ENCODE data around the gene CHRND.

CHRND gene

DNA sequence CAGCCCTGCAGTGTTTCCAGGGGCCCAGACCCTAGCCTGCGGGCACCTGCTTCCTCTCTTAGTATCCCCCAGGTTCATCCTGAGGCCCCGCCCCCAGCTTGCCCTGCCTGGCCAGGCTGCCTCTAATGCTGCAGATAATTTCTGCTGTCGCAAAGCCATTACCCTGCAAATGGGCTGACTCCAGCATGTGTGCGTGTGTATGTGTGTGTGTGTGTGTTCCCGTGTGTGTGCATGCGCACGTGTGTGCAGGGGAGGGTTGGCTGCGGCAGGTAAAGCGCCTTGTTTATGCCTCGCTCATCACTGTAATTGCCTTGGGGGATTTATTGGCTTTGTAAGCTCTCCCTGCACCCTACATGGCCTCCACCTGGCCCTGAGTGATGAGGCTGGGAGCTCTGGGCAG, 13.4 kb upstream of the CHRND start:
- TF ChIP-seq, protein P1, sequence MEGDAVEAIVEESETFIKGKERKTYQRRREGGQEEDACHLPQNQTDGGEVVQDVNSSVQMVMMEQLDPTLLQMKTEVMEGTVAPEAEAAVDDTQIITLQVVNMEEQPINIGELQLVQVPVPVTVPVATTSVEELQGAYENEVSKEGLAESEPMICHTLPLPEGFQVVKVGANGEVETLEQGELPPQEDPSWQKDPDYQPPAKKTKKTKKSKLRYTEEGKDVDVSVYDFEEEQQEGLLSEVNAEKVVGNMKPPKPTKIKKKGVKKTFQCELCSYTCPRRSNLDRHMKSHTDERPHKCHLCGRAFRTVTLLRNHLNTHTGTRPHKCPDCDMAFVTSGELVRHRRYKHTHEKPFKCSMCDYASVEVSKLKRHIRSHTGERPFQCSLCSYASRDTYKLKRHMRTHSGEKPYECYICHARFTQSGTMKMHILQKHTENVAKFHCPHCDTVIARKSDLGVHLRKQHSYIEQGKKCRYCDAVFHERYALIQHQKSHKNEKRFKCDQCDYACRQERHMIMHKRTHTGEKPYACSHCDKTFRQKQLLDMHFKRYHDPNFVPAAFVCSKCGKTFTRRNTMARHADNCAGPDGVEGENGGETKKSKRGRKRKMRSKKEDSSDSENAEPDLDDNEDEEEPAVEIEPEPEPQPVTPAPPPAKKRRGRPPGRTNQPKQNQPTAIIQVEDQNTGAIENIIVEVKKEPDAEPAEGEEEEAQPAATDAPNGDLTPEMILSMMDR (IDR thresholded peaks at IDR 0.05): no peak

DNA sequence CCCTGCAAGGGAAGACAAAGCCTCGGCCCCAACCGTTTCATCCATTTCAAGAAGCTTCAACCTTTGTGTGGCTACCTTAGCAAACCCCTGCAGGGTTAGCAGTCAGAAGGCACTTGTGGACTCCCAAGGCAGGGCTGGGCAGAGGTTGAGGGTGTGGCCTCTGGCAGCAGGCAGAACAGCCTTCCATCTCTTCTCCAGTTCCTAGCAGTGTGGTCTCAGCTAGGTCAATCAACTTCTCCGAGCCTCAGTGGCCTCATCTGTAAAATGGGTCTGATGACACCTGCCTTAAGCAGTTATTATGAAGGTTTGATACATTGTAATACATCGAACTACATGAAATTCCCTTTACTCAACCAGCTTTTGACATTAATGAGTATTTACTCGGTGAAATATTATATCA, 12.6 kb upstream of the CHRND start:
- TF ChIP-seq, protein P1 (IDR thresholded peaks at IDR 0.05): no peak

DNA sequence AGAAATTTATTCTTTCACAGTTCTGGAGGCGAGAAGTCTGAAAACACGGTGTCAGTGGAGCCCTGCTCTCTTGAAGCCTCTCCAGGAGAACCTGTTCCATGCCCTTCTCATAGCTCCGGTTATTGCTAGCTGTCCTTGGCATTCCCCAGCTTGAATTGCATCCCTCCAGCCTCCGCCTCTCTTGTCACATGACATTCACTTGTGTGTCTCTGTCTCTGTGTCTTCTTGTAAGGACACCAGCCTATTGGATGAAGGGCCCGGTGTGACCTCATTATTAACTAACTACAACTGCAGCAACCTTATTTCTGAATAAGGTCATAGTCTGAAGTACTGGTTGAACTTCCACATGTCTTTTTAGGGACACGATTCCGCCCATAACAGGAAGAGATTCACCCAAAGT, 10.3 kb upstream of the CHRND start:
- TF ChIP-seq, protein P1 (IDR thresholded peaks at IDR 0.05): no peak

DNA sequence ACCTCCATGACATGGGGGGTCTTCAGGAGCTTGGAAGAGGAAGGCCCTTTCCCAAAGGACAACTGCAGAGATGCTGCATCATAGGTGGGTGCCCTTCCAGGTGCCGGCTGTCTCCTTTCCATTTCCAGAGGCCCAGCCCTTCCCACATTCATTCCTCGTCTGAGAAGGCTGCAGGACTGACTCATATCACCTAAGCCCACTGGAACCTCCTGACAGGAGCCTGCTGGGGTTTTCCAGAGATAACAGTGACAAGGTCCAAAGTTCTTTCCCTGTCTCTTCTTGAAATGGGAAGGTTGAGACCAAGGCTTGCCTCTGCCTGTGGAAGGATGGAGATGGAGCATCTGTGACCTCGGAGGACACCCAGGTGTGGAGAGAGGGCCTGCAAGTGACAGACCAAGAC, 9.4 kb upstream of the CHRND start:
- TF ChIP-seq, protein P1 (IDR thresholded peaks at IDR 0.05): no peak

DNA sequence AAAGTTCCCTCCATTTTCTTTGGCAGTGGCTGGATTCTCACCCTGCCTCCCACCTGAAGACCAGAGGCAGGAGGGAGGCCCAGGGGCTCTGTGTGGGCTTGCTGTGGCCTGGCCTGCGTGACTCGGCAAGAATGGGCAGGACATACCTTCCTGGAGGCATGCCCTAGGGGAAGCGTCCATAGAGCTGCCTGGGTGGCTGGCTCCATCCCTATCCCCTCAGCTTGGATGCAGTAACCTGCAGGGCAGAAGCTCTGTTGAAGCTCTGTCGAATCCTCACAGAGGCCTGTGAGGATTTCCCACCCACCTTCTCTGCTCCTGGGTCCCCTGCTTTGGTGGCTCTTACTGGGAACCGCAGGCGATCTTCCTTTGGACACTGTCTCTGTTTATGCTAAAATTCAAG, 7.1 kb upstream of the CHRND start:
- TF ChIP-seq, protein P1 (IDR thresholded peaks at IDR 0.05): no peak

DNA sequence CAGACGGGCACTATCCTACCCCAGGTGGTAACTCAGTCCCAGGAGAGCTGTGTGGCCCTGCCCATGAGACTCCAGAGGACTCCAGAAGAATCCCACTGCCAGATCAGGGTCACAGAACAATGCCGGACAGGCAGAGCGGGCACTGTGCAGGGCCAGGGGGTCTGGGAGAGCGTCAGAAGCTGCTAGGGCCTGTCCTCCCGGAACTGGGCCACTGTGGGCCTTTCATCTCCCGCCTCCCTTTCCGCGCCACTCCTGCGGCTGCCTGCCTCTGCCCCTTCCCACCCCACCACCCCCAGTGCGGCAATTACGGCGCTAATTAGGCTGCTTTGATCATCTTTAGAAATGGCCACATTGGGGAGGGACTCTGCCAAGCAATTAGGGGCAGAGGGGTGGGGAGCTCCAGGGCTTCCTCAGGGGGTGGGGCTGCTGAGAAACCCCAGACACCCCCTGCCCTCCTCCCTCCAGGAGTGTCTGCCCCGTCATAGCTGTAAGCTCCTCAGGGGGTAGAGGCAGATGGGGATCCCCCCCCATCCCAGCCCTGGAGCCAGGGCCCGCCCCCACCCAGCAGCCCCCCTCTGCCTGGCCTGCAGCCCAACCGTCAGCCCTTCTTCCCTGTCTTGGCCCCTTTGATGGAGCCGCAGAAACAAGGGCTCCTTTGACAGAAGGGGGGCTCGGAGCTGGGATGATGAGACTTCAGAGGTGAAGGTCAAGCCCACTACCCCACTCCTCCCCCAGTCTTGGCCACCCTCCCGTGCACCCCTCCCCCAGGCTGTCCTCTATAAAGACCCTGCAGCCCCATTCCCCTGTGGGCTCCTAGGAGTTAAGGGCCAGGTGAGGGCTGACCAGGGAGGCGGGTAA, 6.2 kb upstream of the CHRND start, which contains the start of gene PRSS56:
TSS of gene PRSS56 (plus strand) at position 808 of the 858 bp plus-strand sequence. CDS start 211 bp downstream, outside the sequence.
- TF ChIP-seq, protein P1 (IDR thresholded peaks at IDR 0.05): no peak

DNA sequence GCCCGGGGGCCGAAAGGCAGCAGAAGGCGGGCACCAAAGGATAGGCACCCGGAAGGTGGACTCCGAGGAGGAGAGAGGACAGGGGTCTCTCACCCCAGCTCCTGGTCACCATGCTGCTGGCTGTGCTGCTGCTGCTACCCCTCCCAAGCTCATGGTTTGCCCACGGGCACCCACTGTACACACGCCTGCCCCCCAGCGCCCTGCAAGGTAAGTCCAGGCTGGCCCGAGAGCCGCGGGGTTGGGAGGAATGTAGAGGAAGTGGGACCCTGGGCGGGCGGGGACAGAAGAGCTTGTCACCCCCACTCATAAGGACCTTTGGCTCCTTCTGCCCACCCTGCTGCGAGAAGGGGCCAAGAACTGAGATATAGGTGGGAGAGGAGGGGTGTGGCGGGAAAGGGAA, 5.5 kb upstream of the CHRND start:
- TF ChIP-seq, protein P1 (IDR thresholded peaks at IDR 0.05): no peak

Data from LNCAP (cell line).